ENCODE data around the gene PTPRT. TPM values are rescaled to one million over a fixed set of nuclear protein-coding genes. Genes with fewer than 3 reads are reported as not detected.

Gene PTPRT
- total RNA-seq, 4 donors from 2014 or later, result 0.63 to 2.2 (median 1.8) TPM

DNA sequence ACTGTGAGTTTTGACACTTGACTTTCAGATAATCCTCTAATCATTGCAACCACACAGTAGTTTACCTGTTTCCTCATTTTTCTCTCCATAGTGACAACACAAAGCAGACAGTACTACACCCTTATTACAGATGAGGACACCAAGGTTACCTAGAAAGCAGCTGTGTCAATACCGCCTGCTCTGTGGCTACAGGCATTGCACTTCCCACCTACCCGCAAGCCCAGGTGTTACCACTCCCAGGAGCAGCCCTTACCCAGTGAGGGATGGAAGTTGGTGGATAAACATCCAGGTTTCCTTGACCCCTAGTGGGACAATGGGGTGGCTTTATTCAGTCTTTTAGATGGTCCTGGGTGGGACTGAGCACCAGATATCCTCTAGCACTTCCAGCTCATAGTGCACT is 503.6 kb downstream of the PTPRT start:
- ATAC-seq (ENCODE audit: low FRiP score) (no peak), DNase-seq (ENCODE audit: low spot score) (no peak)
- TF ChIP-seq, protein P1, sequence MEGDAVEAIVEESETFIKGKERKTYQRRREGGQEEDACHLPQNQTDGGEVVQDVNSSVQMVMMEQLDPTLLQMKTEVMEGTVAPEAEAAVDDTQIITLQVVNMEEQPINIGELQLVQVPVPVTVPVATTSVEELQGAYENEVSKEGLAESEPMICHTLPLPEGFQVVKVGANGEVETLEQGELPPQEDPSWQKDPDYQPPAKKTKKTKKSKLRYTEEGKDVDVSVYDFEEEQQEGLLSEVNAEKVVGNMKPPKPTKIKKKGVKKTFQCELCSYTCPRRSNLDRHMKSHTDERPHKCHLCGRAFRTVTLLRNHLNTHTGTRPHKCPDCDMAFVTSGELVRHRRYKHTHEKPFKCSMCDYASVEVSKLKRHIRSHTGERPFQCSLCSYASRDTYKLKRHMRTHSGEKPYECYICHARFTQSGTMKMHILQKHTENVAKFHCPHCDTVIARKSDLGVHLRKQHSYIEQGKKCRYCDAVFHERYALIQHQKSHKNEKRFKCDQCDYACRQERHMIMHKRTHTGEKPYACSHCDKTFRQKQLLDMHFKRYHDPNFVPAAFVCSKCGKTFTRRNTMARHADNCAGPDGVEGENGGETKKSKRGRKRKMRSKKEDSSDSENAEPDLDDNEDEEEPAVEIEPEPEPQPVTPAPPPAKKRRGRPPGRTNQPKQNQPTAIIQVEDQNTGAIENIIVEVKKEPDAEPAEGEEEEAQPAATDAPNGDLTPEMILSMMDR (IDR thresholded peaks at IDR 0.05), result no peak

DNA sequence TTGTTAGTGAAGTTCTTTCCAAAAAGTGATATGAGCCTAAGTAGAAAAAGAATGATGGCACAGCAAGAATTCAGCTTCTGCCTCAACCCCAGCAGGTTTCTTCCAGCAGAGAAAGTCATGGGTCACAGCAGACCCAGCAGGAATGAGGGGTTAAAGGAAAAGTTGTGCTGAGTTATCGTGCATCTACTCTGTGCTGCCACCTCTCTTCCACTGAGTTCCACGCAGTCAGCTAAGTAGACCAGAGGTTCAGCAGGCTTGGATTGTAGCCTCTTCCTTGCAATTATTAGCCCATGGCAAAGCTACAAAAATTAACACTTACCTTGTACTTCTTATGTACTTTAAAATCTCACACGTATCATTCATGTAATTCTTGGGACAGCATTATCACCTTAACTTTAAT is 510.8 kb downstream of the PTPRT start:
- ATAC-seq (ENCODE audit: low FRiP score), result no peak
- DNase-seq (ENCODE audit: low spot score), result no peak
- TF ChIP-seq, protein P1 (IDR thresholded peaks at IDR 0.05), result no peak

DNA sequence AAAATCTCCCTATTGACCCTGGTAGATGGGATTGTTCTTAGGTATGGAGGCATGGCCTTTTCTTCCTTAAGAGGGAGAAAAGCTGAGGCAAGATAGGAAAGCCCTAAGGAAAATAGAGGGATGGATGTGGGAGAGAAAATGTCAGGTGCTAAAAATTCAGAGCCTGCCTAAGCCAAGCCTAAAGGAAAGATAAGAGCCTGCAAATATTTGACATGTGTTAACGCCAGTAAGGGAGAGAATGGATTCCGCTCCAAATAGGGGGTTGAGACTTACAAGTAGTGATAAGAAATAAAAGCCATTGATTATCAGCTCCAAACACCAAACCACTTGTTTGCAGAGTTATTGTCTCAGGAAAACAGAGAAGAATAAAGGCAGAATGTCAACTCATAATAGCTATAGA is 533.6 kb downstream of the PTPRT start:
- TF ChIP-seq, protein P1 (IDR thresholded peaks at IDR 0.05), result no peak
- ATAC-seq (ENCODE audit: low FRiP score) (no peak), DNase-seq (ENCODE audit: low spot score) (no peak)

DNA sequence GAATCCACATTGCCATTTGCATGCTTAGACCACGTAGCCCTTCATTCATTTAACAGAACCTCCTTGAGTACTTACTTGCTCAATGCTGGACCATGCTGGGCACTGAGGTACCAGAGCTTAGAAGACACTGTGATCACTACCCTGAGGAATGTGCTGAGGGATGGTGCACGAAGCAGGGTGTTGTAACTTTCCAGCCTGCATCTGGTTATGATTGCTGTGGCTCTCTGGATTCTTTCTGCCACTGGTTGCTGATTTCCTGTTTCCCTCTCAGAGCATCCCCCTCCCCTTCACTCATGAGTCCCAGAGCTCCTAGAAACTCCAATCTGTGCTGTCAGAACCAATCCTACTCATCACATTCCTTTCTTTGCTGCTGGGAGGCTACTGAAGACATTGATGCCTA is 537.4 kb downstream of the PTPRT start:
- ATAC-seq (ENCODE audit: low FRiP score), result no peak
- DNase-seq (ENCODE audit: low spot score), result no peak
- TF ChIP-seq, protein P1 (IDR thresholded peaks at IDR 0.05), result no peak

DNA sequence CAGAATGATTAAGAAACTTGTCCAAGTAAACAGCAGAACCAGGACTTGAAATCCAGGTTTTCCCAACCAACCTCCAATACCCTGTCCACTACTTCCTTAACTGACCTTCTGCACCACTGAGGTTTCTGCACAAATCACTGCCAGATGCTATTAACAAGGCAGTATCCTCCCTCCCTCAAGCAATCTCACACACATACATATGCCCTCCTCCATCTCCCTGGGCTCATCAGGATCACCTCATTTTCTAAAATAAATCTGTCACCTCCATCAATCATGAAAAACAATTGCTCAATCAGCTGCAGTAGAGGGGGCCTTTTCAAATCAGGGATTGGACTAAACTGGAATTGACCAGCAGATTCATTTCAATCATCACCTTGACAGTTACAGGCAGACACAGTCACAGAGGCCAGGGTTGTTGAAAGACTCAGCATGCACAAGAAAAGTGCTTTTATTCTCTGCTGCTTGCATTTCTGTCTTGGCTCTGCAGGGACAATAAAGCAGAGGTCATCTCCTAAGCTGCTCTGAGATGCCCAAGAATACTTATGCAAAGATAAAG is 539.4 kb downstream of the PTPRT start:
- DNase-seq (ENCODE audit: low spot score), result no peak
- TF ChIP-seq, protein P1 (IDR thresholded peaks at IDR 0.05), result no peak
- ATAC-seq (ENCODE audit: low FRiP score), result no peak

DNA sequence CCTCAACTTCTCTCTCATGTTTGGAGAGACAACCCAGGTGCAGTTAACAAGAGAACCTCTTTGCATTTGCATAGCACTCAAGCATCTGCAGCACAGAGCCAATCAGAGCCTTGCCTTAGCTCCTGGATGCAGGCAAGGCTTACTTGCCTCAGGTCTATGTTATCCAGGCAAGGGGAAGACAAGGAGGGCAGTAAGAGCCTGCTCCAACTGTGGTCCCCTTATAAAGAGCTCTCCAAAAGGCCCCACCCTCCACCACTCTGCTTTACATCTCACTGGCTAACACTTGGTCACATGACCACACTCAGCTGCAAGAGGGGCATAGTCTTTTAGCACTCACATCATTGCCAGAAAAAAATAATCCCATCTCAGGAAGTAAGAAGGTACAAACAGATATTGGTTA is 540.0 kb downstream of the PTPRT start:
- DNase-seq (ENCODE audit: low spot score), result no peak
- ATAC-seq (ENCODE audit: low FRiP score), result no peak
- TF ChIP-seq, protein P1 (IDR thresholded peaks at IDR 0.05), result no peak

DNA sequence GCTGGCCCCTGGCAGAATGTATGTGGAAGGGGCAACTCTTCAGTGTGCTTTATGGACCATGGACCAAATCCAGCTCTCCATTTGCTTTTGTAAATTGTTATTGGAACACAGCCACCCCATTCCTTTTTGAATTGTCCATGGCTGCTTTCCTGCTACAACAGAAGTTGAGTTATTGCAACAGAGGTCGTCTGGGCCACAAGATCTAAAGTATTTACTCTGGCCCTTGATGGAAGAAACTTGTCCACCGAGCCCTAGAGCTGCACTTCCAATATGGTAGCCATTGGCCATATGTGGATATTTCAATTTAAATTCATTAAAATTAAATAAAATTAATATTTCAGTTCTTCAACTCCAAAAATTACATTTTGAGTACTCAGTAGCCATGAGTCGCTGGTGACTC is 543.5 kb downstream of the PTPRT start:
- no peak for DNase-seq (ENCODE audit: low spot score)
- ATAC-seq (ENCODE audit: low FRiP score), result no peak
- TF ChIP-seq, protein P1 (IDR thresholded peaks at IDR 0.05), result no peak
